Ammon's horn (tissue), 1 donor: Measurements from ENCODE around the gene WNT3A.

ENCODE experiments used
- DNase-seq: peaks from one replicate; pipeline ENCODE4 v3.0.0-alpha.2; 2016; ENCODE audit warnings: low spot score

WNT3A gene

GRCh38 chr1:227999056-227999930 is 7.5 kb upstream of the WNT3A start:
- peak; percentile 72 for DNase-seq

DNA sequence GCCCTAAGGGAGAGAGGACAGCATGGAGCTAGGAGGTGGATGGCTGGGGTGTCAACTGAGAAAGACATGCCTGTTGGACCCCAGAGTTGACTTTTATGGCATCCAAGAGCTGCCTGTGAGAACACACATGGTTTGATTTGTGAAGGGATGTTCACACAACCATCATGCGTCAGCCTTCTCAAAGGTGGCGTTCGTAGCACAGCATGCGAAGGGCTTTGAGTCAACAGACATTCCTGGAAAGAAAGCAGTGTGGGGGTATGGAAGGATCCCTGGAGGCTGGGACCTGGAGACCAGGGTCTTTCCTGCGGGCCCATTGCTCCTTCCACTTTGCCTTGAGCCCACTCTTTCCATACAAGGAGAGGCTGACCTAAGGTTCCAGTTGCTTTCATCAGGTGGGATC is 6.4 kb upstream of the WNT3A start:
- no peak for DNase-seq

- no peak for DNase-seq
These were observed 5.8 kb upstream of the WNT3A start for GRCh38 chr1:228000836-228001563.

DNA sequence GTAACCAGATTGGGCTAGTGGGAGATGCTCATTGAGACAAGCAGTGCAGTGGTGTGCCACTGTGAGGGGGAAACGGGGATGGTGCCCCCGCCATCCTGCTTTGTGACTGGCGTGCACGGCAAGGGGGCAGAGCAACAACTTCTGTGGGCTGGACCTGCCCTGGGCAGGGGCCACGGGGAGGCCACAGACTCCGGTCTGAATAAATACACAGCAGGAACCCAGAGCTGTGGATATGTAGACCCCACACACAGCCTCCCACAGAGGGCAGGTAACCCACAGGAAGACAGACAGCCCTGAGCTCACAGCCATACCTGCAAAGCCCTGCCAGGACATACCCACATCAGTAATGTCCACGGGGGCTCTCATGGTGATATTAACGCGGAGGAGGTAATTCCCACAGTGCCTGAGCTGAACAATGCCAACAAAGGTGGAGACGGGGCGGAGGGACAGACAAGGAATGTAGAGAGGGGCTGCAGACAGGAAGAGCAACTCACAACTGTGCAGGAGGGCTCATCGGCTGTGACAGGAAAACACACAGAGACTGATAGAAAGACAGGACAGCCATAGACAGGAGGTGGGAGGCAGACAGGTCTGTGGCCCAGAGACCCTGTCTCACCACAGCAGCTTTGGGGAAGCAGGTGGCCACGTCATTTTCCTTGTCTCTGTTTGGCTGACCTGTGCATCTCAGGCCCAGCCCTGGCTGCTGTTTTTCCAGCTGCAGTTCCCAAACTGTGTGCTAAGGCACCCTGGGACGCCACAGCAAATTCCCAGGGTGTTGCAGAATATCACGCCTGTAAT is 4.9 kb upstream of the WNT3A start:
- no peak for DNase-seq

GRCh38 chr1:228002792-228003191 is 4.0 kb upstream of the WNT3A start:
- DNase-seq, result no peak

DNA sequence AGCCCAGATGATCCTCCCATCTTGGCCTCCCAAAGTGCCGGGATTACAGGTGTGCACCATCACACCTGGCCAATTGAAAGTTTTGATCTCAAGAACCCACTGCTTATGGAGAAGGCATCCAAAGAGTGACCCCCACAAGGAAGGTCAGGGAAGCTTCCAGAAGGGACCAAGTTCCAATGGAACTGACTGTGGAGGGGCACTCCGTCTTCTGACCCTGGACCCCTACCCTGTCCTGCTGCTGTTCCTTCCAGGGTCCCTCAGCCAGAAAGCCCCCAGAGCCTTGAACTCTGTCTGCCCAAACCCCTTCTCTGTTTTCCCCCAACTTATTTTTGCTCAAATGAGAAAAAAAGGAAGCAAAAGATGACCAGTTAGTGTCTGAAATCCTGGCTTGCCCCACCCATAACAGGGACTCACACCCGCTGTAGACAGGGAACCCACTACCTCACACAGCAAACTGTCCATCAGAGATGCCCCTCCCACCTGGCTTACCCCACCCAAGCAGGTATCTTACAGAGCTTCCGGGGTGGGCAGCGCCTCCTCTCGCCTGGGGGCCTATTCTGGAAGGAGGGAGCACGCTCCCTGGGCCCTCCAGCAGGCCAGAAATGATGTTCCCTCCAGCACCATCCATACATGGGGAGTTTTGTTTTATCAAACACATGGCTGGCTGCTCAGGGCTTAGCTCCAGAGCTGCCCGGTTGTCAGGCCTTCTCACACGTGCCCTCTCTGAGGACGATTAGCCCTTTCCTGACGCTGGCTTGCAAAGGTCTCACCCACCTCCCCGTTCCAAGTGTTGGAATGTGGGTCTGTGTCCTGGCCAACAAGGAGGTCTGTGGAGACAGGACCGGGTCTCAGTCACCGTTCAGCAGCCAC is 3.1 kb upstream of the WNT3A start:
- DNase-seq, result no peak

- DNase-seq, result no peak
These were observed 2.4 kb upstream of the WNT3A start for GRCh38 chr1:228004331-228004855.

DNA sequence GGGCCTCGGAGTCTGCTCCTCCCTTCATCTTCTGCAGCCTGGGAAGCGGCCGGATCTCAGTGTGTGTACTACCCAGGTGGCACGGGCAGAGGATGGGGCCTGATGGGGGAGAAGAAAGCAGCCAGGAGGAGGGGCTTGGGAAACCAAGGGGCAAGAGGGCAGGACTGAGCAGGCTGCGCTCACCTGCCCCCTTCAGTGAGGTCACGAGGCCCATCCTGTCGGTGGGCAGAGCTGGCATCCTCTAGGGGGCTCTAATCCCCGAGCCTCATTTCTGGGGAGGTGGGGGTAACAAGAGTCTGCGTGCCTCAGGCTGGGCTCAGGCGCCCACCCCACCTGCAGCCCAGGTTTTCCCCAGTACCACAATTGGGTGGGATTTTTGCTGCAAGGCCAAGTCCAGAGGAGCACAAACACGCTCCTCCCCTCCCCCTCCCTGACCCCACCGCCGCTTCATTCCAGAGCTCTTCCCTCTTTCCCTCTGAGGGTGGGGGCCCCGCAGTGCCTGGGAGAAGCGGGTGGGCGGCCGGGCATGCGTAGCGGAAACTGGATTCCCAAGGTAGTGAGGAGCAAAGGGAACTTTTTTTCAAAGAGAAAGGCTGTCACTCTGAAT is 1.8 kb upstream of the WNT3A start:
- no peak for DNase-seq

DNA sequence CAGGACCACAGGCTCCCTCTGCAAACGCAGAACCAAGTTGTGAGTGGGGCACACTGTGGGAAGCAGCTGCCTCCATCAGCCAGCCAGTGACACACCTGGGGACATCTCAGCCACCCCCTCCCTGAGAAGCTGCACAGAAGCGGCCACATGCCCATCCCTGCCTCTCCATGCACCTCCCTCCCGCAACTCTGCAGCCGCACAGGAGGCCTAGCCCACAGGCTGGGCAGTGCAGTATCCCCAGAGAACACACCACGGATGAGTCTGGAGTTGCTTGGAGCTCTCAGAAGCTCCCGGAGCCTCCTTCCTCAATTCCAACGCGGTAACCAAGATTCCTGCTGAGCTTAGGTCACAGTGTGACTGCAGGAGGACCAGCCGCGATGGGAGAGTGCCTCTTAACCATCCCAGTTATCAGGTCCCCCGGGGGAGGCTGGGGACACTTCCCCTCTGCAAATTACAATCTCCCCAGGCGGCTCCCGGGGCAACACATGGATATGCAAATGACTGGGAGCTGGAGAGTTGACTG is 1.2 kb upstream of the WNT3A start:
- DNase-seq, result no peak

- DNase-seq, result no peak
These were observed 588 bp upstream of the WNT3A start for GRCh38 chr1:228006034-228006785.

DNA sequence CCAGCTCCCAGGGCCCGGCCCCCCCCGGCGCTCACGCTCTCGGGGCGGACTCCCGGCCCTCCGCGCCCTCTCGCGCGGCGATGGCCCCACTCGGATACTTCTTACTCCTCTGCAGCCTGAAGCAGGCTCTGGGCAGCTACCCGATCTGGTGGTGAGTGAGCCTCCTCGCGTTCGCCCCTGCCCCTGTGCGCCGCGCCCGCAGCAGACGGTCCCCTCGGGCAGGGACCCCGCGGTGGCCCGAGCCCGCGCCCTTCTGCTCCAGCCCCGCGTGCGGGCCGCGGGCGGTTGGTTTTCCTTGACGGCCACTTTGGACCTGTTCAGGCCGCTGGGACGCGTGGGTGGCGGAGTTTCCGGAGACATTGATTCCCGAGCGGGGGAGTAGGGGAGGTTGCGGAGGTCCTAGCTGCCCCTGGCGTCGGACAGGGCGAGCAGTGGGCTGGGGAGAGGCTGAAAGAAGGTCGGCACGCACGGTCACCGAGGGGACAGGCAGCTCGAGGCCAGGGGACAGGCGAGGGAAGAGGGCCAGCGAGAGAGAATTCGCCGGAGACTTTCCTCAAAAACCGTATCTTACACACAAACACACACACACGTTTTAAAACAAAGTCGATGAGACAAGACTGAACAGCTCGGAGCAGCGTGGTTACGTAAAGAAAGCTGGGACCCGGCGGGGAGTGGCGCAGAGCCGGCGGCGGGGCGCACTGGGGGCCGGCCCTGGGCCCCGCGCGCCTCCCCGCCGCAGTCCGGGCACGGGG is 427 bp downstream of the WNT3A start:
- no peak for DNase-seq

GRCh38 chr1:228007801-228008341 is 1.1 kb downstream of the WNT3A start:
- DNase-seq, result no peak

GRCh38 chr1:228008391-228009115 is 1.8 kb downstream of the WNT3A start:
- no peak for DNase-seq

DNA sequence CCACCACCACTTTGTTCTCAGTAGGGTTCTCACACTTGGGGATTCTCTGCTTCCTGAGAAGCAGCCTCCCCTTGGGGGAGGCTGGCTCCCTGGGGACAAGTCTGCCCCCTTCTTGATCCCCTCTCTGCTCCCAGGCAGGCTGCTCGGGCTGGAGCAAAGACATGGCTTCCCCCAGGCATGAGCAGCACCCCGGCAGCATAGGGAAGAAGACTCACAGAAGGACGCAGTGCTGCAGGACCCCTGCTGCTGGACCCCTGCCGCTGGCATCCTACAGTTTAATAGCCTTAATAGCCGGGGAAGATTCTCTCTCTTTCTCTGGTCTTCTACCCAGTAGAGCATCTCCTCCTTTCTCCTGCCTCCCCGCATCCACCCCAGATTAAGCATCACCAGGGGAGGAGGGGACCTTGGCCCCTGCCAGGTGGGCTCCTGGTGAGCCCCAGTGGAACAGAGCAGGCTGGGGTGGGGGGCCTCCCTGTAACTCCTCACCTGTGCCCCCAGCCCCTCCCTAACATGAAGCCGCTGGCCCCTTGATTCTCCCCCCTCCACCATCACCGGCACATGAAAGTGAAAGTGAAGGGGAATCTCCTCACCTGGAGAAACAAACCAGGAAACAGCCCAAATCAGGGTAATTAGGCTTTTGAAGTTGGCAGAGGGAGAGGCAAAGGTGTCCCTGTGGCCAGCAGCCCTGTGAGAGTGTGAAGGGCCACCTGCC is 2.5 kb downstream of the WNT3A start:
- DNase-seq, result no peak

DNA sequence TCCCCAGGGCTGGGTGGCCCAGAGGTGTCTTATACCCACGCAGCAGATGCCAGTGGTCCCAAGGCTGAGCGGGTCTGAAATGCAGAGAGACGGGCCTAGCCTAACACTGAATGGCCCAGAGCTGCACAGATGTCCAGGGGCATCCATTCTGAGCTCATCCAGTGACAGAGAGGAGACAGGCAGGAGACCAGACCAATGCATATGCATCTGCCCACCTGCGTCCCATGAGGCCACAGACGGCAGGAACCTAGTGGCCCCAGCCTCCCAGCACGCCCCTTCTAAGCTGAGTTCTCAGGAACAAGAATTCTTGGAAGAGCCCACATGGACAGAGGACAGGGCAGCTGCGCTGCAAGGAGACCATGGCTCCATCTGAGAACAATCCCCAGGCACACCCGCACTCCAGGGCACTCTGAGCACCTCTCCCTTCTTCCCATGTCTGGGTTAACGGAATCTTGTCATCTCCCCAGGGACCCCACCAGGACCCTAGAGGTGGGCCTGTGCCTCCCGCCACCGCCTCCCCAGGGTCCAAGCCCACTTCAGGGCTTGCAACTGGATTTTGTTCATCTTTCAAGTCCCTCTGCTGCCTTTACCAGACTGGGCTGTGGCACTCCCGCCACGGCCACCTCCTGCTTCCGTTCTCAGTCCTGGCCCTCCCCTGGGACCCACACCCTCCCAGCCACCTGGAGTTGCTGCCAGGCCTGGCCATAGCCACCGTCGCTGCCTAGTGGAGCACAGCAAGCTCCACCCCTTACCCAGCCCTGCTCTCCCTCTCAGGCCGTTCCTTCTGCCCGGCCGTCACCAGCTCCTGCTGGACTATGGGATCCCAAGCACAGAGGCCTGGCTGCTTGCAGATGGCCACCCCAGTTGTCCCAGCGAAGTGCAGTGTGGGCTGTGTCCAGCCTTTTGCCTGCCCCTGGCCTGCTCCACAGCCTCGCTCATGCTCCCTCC is 3.3 kb downstream of the WNT3A start:
- DNase-seq, result no peak

DNA sequence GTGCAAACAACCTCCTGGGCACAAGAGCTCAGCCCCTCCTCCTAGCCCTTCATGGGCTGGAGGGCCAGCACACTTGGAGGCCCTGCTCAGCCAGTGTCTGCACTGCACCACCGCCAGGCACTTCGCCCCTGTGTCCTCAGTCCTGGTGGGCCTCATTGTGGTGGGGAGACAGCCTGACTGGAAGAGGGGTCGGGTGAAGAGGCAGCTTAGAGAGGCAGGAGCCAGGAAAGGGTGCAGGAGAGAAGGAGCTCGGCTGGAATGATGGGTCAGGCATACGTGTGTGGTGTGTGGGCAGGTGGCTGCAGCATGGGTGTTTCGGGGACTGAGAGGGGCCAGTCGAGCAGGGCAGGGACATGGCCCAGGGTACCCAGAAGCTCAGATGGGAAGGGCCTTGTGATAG is 4.1 kb downstream of the WNT3A start:
- no peak for DNase-seq
